Suprapubic skin (tissue), 4 donors: ENCODE measurements around the gene AGAP1.

Experiments used
- CTCF ChIP-seq, 2 donors: fragments of 200-600 bp in 1 of 2; fragments of 450-650 bp in 1 of 2; sonication (generic) in 1 of 2; IDR thresholded peaks; one replicate each; pipeline ENCODE4 v1.5.1; 2016 to 2019; ENCODE audit warnings: antibody characterized with exemption in 2 of 2, mild to moderate bottlenecking in 1 of 2, moderate library complexity in 1 of 2
- EP300 ChIP-seq: sonication (generic); formaldehyde crosslinking; IDR thresholded peaks from one replicate; pipeline ENCODE4 v1.6.1; 2017; ENCODE audit warnings: antibody characterized with exemption
- POLR2A ChIP-seq, 2 donors: fragments of 450-650 bp; IDR thresholded peaks; one replicate each; pipeline ENCODE4 v1.6.1; 2017; ENCODE audit warnings: antibody characterized with exemption in 2 of 2, mild to moderate bottlenecking in 2 of 2, moderate library complexity in 2 of 2
- POLR2AphosphoS5 ChIP-seq, 3 donors: sonication (generic); formaldehyde crosslinking; IDR thresholded peaks; one replicate each; pipeline ENCODE4 v1.6.1; 2017; ENCODE audit warnings: antibody characterized with exemption in 3 of 3

- TF ChIP-seq CTCF (IDR thresholded peaks at IDR 0.05) (no peak), POLR2A (IDR thresholded peaks at IDR 0.05) (no peak), EP300 (no peak), POLR2AphosphoS5 (IDR thresholded peaks at IDR 0.05) (no peak)
Observed at GRCh38 chr2:235842941-235843340, 349.1 kb downstream of the AGAP1 start.
